CD4-positive, alpha-beta T cell treated with Interleukin-4 for 4 hours (primary cell): ENCODE results near the gene PLA2G3.
A peak's percentile ranks its signal among the peaks of the same experiment; 100 is the strongest.
"Not testable (repeated sequence)": the region's sequence is repeated elsewhere in the genome, so short reads cannot be mapped to it uniquely, and the experiment has no call there.

Source experiments
- DNase-seq: peaks from one replicate; pipeline ENCODE4 v3.0.0-alpha.2; 2020

PLA2G3 gene

GRCh38 chr22:31099841-31100761, 40.2 kb downstream of the PLA2G3 start:
- no peak for DNase-seq

GRCh38 chr22:31099386-31099785, 40.9 kb downstream of the PLA2G3 start:
- DNase-seq = no peak

GRCh38 chr22:31098632-31099110, 41.6 kb downstream of the PLA2G3 start:
- DNase-seq = no peak

GRCh38 chr22:31097941-31098631, 42.2 kb downstream of the PLA2G3 start:
- DNase-seq = no peak

- not testable (repeated sequence) for DNase-seq
Measured at GRCh38 chr22:31097539-31097938, 42.8 kb downstream of the PLA2G3 start.

GRCh38 chr22:31096657-31097279, 43.5 kb downstream of the PLA2G3 start:
- DNase-seq = no peak

- DNase-seq = no peak
Measured at GRCh38 chr22:31095637-31096249, 44.6 kb downstream of the PLA2G3 start.

- DNase-seq = no peak
Measured at GRCh38 chr22:31094741-31095140, 45.6 kb downstream of the PLA2G3 start.

GRCh38 chr22:31094021-31094551, 46.2 kb downstream of the PLA2G3 start:
- DNase-seq = no peak

- DNase-seq = no peak
Measured at GRCh38 chr22:31093086-31093850, 47.0 kb downstream of the PLA2G3 start.

- DNase-seq = no peak
Measured at GRCh38 chr22:31092161-31092560, 48.1 kb downstream of the PLA2G3 start.

GRCh38 chr22:31091106-31091975, 49.0 kb downstream of the PLA2G3 start:
- DNase-seq = no peak

- no peak for DNase-seq
Measured at GRCh38 chr22:31090217-31091085, 49.9 kb downstream of the PLA2G3 start.

GRCh38 chr22:31089160-31090100, 50.9 kb downstream of the PLA2G3 start:
- peak; percentile 31 for DNase-seq

GRCh38 chr22:31088233-31088986, 51.9 kb downstream of the PLA2G3 start:
- DNase-seq = no peak

GRCh38 chr22:31087744-31088215, 52.5 kb downstream of the PLA2G3 start:
- DNase-seq = no peak

GRCh38 chr22:31086703-31087330, 53.5 kb downstream of the PLA2G3 start:
- DNase-seq = no peak
